Ovary (tissue), 9 donors: ENCODE measurements around the gene DDX39A. TPM values are rescaled to one million over a fixed set of nuclear protein-coding genes. Genes with fewer than 3 reads are reported as not detected.
"Not testable (repeated sequence)": the region's sequence is repeated elsewhere in the genome, so short reads cannot be mapped to it uniquely, and the experiment has no call there.

Source experiments
- DNase-seq, 5 donors: peaks; one replicate each; pipeline ENCODE4 v3.0.0-alpha.2; 2019 to 2020
- H3K27ac ChIP-seq, 2 donors: fragments of 200-600 bp; one replicate each; pipeline versions ENCODE4 v1.5.1 to v1.8.0; 2019 to 2022
- H3K27me3 ChIP-seq: fragments of 200-600 bp; one replicate; pipeline ENCODE4 v1.8.0; 2022
- H3K36me3 ChIP-seq: fragments of 200-600 bp; sonication (generic); one replicate; pipeline ENCODE4 v1.5.1; 2019
- H3K4me1 ChIP-seq: one replicate; pipeline ENCODE4 v1.8.1; 2013; ENCODE audit warnings: mild to moderate bottlenecking, moderate library complexity; ENCODE audit not compliant: insufficient read depth
- H3K4me3 ChIP-seq: fragments of 200-600 bp; sonication (generic); one replicate; pipeline ENCODE4 v1.5.1; 2017
- H3K9me3 ChIP-seq, 2 donors: fragments of 200-600 bp in 1 of 2; sonication (generic) in 1 of 2; one replicate each; pipeline versions ENCODE4 v1.5.1 to v1.8.1; 2013 to 2019; ENCODE audit warnings: mild to moderate bottlenecking in 1 of 2, moderate library complexity in 1 of 2
- CTCF ChIP-seq, 3 donors: fragments of 450-650 bp in 2 of 3; fragments of 200-600 bp in 1 of 3; IDR thresholded peaks; one replicate each; pipeline versions ENCODE4 v1.5.1 to v1.8.0; 2016 to 2022; ENCODE audit warnings: antibody characterized with exemption in 3 of 3, mild to moderate bottlenecking in 1 of 3
- EP300 ChIP-seq: sonication (generic); formaldehyde crosslinking; IDR thresholded peaks from one replicate; pipeline ENCODE4 v1.6.1; 2017; ENCODE audit warnings: antibody characterized with exemption
- POLR2A ChIP-seq: fragments of 450-650 bp; IDR thresholded peaks from one replicate; pipeline ENCODE4 v1.6.1; 2017; ENCODE audit warnings: antibody characterized with exemption, mild to moderate bottlenecking, moderate library complexity
- WGBS, 3 donors: extraction: QIAGEN DNeasy Blood & Tissue Kit in 1 of 3; methylation state at CpG; one replicate each; pipeline versions ENCODE4 v1.1.5 to v1.1.7; 2013 to 2017; 5-methylcytosine and 5-hydroxymethylcytosine counted together
- intact Hi-C, 4 donors: fragments of 100-400 bp; cut with DNase I; formaldehyde crosslinking; loops; one replicate each; pipeline versions ENCODE4 v1.11.0 to v1.15.1; 2022 to 2023
- polyA plus RNA-seq, 2 donors: library from polyadenylated mRNA; stranded (reverse); fragments of 200-250 nt in 1 of 2; fragments of 350-450 nt in 1 of 2; fragmentation: Illumina TruSeq in 1 of 2; extraction: RNeasy Lipid Tissue Mini Kit (QIAGEN cat#74804) in 1 of 2; gene quantifications; one replicate each; pipeline ENCODE4 v1.2.3, GENCODE V29; 2013 to 2014
- total RNA-seq, 7 donors: library from RNA; depleted of rRNA in 2 of 7; stranded (reverse); fragments of >200 nt in 2 of 7; fragmentation: NEBNext Ultra II Directional in 3 of 7; extraction: Animal tissue kit (Norgen Biotek cat#: 25700) in 3 of 7; gene quantifications; one replicate each; pipeline versions ENCODE4 v1.1.0 to v1.2.4, GENCODE V29; 2016 to 2023
- donor health status: DM: no; HTN: no; CAD: no; lungs with moderate emphysema.
- donor health status: DM: no; HTN: no; CAD: no.
- donor health status: Bipolar disorder and iron deficiency.
- donor health status: DM: yes; HTN: yes; CAD: no.
- donor health status: DM: no; HTN: no; CAD: no.
- donor health status: DM: yes; HTN: yes; CAD: no.

DDX39A gene
- total and polyA plus RNA-seq, 9 donors = 7.9 to 48.4 (median 31.8) TPM

- Histone ChIP-seq H3K9me3 (no peaks in the 10 kb centered on the region), H3K4me1 (peaks cover 4% of the 10 kb centered on the region), H3K36me3 (no peaks in the 10 kb centered on the region), H3K4me3 (no peak overlapping the region), H3K27ac (no peak overlapping the region), H3K27me3 (no peaks in the 10 kb centered on the region)
- intact Hi-C loops = no loop called here
- 22 to 33% (median 24%) methylated on average over 17 of the region's 17 CpGs for WGBS, 3 donors
- TF ChIP-seq CTCF (IDR thresholded peaks at IDR 0.05) (no peak), EP300 (no peak), POLR2A (no peak)
- DNase-seq = no peak
These were observed 43.4 kb downstream of the DDX39A start for GRCh38 chr19:14375582-14376291.

GRCh38 chr19:14375055-14375581, 44.0 kb downstream of the DDX39A start:
- TF ChIP-seq CTCF (IDR thresholded peaks at IDR 0.05) (no peak), POLR2A (no peak), EP300 (no peak)
- H3K36me3 ChIP-seq = no peaks in the 10 kb centered on the region
- no peak for DNase-seq
- no peaks in the 10 kb centered on the region for H3K9me3 ChIP-seq
- WGBS, 3 donors = 23 to 31% (median 30%) methylated on average over 12 of the region's 12 CpGs
- H3K4me3 ChIP-seq = no peak overlapping the region
- no peaks in the 10 kb centered on the region for H3K27me3 ChIP-seq
- H3K4me1 ChIP-seq = peaks cover 4% of the 10 kb centered on the region
- intact Hi-C loops = no loop called here
- no peak overlapping the region for H3K27ac ChIP-seq

GRCh38 chr19:14374313-14374712, 44.8 kb downstream of the DDX39A start:
- H3K9me3 ChIP-seq, H3K36me3 ChIP-seq, H3K4me1 ChIP-seq, H3K27me3 ChIP-seq, intact Hi-C loops, H3K4me3 ChIP-seq, DNase-seq, H3K27ac ChIP-seq: not testable (repeated sequence)
- 90 to 95% (median 91%) methylated on average over 9 of the region's 9 CpGs for WGBS, 3 donors

GRCh38 chr19:14372384-14373077, 46.6 kb downstream of the DDX39A start:
- H3K27me3 ChIP-seq, DNase-seq, H3K36me3 ChIP-seq, H3K4me1 ChIP-seq, H3K9me3 ChIP-seq, H3K27ac ChIP-seq, intact Hi-C loops, H3K4me3 ChIP-seq: not testable (repeated sequence)
- WGBS, 3 donors = 76 to 83% (median 79%) methylated on average over 8 of the region's 8 CpGs

GRCh38 chr19:14371301-14371821, 47.8 kb downstream of the DDX39A start:
- Histone ChIP-seq H3K4me3 (no peak overlapping the region), H3K27me3 (no peaks in the 10 kb centered on the region), H3K27ac (no peak overlapping the region), H3K4me1 (peaks cover 4% of the 10 kb centered on the region), H3K9me3 (no peaks in the 10 kb centered on the region), H3K36me3 (no peaks in the 10 kb centered on the region)
- TF ChIP-seq EP300 (no peak), CTCF (IDR thresholded peaks at IDR 0.05) (no peak), POLR2A (no peak)
- intact Hi-C loops = no loop called here
- 64 to 76% (median 70%) methylated on average over 10 of the region's 10 CpGs for WGBS, 3 donors
- DNase-seq = no peak
